Measurements from ENCODE around the gene FMNL2.

FMNL2 gene

DNA sequence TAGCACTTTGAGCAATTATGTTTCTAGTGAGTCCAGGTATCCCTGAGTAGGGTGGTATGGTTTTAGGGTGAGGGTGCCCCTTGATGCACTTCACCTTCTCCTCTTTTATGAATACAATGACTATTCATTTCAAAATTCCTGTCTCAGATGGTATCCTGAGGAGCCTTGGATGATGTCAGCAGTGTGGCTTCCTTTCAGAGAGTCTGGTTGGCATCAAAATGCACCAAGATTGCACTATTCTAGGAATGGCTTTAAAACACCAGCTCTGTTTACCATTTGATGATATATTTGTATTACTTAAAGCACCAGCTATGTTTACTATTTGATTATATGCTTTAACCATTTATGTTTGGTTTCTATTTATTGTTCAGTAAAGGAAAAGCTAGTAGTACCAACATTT is 141.0 kb downstream of the FMNL2 start:
- Histone ChIP-seq H3K9me3 (ENCODE audit: severe bottlenecking) (no peaks in the 10 kb centered on the region), H3K27ac (no peak overlapping the region), H3K36me3 (no peaks in the 10 kb centered on the region), H3K27me3 (ENCODE audit: insufficient read depth, low read depth, severe bottlenecking) (no peaks in the 10 kb centered on the region), H3K4me3 (ENCODE audit: low read depth, low read length) (no peak overlapping the region)
- no peak for DNase-seq
- TF ChIP-seq, protein P1, sequence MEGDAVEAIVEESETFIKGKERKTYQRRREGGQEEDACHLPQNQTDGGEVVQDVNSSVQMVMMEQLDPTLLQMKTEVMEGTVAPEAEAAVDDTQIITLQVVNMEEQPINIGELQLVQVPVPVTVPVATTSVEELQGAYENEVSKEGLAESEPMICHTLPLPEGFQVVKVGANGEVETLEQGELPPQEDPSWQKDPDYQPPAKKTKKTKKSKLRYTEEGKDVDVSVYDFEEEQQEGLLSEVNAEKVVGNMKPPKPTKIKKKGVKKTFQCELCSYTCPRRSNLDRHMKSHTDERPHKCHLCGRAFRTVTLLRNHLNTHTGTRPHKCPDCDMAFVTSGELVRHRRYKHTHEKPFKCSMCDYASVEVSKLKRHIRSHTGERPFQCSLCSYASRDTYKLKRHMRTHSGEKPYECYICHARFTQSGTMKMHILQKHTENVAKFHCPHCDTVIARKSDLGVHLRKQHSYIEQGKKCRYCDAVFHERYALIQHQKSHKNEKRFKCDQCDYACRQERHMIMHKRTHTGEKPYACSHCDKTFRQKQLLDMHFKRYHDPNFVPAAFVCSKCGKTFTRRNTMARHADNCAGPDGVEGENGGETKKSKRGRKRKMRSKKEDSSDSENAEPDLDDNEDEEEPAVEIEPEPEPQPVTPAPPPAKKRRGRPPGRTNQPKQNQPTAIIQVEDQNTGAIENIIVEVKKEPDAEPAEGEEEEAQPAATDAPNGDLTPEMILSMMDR (IDR thresholded peaks at IDR 0.05; ENCODE audit: low read depth, low read length), result no peak

GRCh38 chr2:152477347-152478092 is 142.5 kb downstream of the FMNL2 start:
- no peak overlapping the region for H3K4me3 ChIP-seq (ENCODE audit: low read depth, low read length)
- TF ChIP-seq, protein P1 (IDR thresholded peaks at IDR 0.05; ENCODE audit: low read depth, low read length), result no peak
- H3K36me3 ChIP-seq, result no peaks in the 10 kb centered on the region
- no peak for DNase-seq
- no peaks in the 10 kb centered on the region for H3K9me3 ChIP-seq (ENCODE audit: severe bottlenecking)
- no peaks in the 10 kb centered on the region for H3K27me3 ChIP-seq (ENCODE audit: insufficient read depth, low read depth, severe bottlenecking)
- no peak overlapping the region for H3K27ac ChIP-seq

DNA sequence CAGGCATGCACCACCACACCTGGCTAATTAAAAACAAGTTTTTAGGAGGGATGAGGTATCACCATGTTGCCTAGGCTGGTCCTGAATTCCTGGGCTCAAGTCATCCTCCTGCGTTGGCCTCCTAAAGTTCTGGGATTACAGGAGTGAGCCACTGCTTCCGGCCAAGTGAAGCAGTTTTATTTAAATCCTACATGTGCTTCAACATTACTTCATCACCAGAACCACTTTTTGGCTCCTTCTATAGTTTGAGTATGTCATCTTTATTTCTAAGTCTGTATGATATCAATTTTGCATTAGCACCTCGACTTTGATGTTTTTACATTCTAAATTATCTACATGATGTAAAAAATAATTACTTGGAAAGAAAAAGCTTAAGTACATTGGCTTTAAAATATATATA is 144.3 kb downstream of the FMNL2 start:
- TF ChIP-seq, protein P1 (IDR thresholded peaks at IDR 0.05; ENCODE audit: low read depth, low read length), result no peak
- no peak overlapping the region for H3K27ac ChIP-seq
- H3K27me3 ChIP-seq (ENCODE audit: insufficient read depth, low read depth, severe bottlenecking), result no peaks in the 10 kb centered on the region
- DNase-seq, result no peak
- H3K4me3 ChIP-seq (ENCODE audit: low read depth, low read length), result no peak overlapping the region
- H3K9me3 ChIP-seq (ENCODE audit: severe bottlenecking), result no peaks in the 10 kb centered on the region
- H3K36me3 ChIP-seq, result no peaks in the 10 kb centered on the region

GRCh38 chr2:152480821-152481399 is 145.9 kb downstream of the FMNL2 start:
- H3K9me3 ChIP-seq (ENCODE audit: severe bottlenecking), result no peaks in the 10 kb centered on the region
- H3K4me3 ChIP-seq (ENCODE audit: low read depth, low read length), result no peak overlapping the region
- no peaks in the 10 kb centered on the region for H3K27me3 ChIP-seq (ENCODE audit: insufficient read depth, low read depth, severe bottlenecking)
- TF ChIP-seq, protein P1 (IDR thresholded peaks at IDR 0.05; ENCODE audit: low read depth, low read length), result no peak
- no peaks in the 10 kb centered on the region for H3K36me3 ChIP-seq
- no peak for DNase-seq
- H3K27ac ChIP-seq, result no peak overlapping the region

GRCh38 chr2:152481881-152482583 is 147.1 kb downstream of the FMNL2 start:
- no peak overlapping the region for H3K27ac ChIP-seq
- H3K4me3 ChIP-seq (ENCODE audit: low read depth, low read length), result no peak overlapping the region
- H3K9me3 ChIP-seq (ENCODE audit: severe bottlenecking), result no peaks in the 10 kb centered on the region
- H3K36me3 ChIP-seq, result no peaks in the 10 kb centered on the region
- no peak for DNase-seq
- no peaks in the 10 kb centered on the region for H3K27me3 ChIP-seq (ENCODE audit: insufficient read depth, low read depth, severe bottlenecking)
- TF ChIP-seq, protein P1 (IDR thresholded peaks at IDR 0.05; ENCODE audit: low read depth, low read length), result no peak
